ENCODE measurements around the gene PHYHIPL.
"Not testable (repeated sequence)": the region's sequence is repeated elsewhere in the genome, so short reads cannot be mapped to it uniquely, and the experiment has no call there.

Gene PHYHIPL

DNA sequence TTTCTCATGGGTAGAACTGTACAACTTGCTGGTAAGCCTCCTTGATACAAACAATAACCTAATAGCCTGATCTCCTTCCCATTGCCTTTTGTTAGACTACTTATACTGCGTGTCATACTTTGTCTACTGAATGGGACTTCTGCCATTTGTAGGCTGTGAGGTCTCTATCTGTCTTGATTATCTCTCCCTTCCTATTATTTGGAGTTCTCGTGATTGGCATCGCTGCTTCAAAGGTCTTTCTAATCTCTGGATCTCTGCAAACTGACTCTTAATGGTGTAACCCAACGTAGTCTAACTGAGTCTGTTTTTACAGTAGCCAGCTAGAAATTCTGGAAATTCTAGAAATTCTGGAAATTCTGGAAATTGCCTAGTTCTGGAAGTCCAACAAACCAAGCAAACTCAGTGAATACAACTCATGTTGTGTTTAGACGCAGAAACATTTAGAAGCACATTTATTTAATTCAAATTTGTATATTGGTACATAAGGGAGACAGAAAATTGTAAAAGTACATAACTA lies 29.8 kb downstream of the PHYHIPL start:
- no peak for DNase-seq (ENCODE audit: low spot score)

DNA sequence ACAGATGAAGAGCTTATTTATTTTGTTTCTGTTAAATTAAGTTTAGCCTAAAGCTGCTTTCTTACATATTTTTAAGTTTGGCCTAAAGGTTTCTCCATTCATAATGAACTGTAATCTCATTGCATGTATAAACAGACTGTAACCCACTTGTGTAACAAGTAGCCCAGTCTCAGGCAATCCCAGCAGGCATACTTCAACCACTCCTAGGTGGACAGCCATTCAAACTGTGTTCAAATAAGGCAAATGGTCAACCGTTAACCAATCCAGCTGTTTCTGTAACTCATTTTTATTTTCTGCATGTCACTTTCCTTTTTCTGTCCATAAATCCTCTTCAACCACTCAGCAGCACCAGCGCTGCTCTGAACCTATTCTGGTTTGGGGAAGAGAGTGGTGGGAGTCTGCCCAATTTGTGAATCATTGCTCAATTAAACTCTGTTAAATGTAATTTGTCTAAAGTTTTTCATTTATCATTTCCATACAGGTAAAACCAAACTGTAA lies 35.9 kb downstream of the PHYHIPL start:
- DNase-seq (ENCODE audit: low spot score), result no peak

DNA sequence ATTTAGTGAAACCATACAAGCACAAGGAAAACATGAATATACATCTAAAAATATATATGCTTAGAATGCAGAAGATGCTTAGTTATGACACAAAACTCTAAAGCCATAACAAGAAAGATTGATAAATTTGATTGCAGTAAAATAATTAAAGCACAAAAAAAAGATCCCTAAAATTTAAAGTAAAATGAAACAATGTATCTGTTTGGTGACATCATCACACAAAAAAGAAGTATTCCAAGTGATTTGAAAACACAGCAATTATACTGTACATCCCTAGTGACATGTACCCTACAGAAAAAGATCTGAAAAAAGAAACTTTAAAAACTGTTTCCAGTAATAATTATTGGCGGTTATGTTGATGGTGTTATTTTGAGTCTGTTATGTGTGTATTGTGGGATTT lies 37.7 kb downstream of the PHYHIPL start:
- no peak for DNase-seq (ENCODE audit: low spot score)

DNA sequence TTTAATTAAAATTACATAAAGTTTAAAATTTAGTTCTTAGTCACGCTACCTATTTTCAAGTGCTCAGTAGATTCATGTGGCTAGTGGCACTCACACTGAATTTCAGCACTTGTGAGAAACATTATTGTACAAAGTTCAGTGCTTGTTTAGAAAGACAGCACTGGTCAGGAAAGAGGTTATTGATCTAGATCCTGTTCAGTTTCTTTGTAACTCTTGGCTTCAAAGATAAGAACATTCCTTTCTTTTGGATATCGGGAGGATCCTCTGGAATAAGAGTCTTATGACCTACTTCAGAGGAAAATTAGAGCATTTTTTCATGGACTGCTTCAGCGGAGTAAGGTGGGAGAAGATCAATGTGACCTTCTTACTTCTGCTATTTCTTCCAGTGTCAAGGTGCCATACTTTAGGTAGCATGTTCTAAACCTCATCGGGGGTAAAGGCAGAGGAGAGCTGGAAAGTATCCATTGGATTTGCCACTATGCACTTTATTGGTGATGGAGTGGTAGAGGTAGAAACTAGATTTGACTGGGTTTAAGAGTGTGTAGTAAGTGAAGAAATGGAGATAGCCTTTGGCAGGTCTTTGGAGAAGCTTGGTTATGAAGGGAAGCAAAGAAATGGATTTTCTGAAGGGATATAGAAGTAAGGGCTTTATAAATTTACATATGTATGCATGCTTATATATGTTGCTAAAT lies 39.9 kb downstream of the PHYHIPL start:
- no peak for DNase-seq (ENCODE audit: low spot score)

DNA sequence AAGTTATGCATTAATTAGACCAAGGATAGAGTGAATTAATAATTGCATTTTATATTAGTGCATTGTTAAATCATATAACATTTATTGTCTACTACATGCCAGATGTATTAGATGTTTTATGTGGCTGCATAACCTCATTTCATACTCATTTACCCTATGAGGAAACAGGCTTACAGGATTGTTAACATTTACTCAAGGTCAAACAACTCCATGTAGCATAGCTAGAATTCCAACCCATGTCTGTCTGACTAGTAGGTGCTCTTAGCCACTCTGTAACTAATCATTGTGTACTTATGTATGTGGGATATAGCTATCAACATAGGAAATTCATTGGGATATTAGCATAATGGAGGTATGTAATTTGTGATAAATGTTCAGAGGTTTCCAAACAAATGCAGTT lies 46.3 kb downstream of the PHYHIPL start:
- no peak for DNase-seq (ENCODE audit: low spot score)

DNA sequence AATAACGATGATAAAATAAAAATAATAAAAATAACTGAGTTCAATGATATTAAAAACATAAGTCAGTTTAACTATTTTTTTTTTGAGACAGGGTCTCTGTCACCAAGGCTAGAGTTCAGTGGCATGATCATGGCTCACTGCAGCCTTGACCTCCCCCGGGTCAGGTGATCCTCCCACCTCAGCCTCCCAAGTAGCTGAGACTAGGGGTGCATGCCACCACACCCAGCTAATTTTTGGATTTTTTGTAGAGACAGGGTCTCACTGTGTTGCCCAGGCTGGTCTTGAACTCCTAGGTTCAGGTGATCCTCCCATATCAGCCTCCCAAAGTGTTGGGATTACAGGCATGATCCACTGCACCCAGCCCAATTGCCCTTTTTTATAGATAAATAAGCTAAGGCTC lies 47.2 kb downstream of the PHYHIPL start:
- not testable (repeated sequence) for DNase-seq (ENCODE audit: low spot score)

DNA sequence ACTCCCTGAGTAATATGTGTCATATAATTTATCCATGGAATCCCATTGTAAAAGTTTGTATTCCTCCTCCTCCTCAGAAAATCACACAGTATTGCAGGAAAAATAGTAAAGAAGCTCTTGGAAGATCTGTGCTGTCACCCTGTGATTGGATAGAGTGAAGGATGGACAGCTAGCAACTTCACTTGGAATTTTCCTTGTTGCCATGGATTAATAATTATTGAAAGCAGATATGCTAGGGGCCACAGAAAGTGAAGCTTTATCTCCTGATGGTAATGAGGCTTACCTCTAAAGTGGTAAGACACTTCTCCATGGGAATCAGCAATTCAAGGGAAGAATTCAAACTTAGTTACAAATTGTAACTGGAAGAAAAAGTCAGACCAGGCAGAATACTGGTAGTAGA lies 48.8 kb downstream of the PHYHIPL start:
- no peak for DNase-seq (ENCODE audit: low spot score)

DNA sequence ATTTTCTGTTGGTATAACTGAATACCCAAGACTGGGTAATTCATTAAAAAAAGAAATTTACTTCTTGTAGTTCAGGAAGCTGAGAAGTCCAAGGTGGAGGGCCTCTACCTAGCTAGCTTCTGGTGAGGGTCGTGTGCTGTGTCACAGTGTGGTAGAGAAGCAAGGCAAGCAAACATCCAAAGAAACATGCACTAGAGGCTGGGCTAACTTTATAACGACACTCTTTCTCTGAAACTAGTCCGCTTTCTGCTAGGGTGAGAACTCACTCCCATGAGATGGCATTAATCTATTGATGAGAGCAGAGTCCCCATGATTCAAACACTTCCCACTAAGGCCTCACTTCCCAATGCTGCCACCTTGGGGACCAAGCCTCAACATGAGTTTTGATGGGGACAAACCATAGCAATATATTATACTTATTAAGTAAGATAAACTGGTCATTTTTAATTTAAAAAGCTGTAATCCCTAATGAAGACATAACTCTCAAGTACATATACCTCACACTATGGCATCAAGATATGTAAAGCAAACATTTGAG lies 50.8 kb downstream of the PHYHIPL start:
- no peak for DNase-seq (ENCODE audit: low spot score)

DNA sequence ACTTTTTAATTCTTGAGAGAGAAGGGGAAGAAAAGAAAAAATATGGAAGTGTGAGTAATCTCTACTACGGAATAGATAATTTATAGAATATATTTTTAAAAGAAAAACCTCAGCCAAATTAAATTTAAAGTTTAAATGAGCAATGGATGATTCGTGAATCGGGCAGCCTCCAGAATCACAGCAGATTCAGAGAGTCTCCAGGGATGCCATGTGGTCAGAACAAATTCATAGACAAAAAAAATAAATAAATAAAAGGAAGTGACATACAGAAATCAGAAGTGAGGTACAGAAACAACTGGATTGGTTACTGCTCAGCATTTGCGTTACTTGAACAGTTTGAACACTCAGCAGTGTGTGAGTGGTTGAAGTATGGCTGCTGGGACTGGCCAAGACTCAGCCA lies 53.0 kb downstream of the PHYHIPL start:
- DNase-seq (ENCODE audit: low spot score), result no peak

DNA sequence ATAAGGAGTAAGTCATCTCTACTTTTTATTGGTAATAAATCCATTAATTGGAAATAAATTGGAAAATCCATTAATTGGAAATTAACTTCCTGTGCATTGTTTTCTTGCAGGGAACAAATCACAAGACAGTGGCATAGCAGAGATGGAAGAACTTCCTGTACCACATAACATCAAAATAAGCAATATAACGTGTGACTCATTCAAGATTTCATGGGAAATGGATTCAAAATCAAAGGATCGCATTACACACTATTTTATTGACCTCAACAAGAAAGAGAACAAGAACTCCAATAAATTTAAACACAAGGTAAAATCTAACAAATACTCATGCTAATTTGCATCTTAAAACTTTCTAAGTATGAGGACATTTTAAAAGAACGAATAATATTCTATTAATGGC lies 57.8 kb downstream of the PHYHIPL start:
- DNase-seq (ENCODE audit: low spot score), result no peak

DNA sequence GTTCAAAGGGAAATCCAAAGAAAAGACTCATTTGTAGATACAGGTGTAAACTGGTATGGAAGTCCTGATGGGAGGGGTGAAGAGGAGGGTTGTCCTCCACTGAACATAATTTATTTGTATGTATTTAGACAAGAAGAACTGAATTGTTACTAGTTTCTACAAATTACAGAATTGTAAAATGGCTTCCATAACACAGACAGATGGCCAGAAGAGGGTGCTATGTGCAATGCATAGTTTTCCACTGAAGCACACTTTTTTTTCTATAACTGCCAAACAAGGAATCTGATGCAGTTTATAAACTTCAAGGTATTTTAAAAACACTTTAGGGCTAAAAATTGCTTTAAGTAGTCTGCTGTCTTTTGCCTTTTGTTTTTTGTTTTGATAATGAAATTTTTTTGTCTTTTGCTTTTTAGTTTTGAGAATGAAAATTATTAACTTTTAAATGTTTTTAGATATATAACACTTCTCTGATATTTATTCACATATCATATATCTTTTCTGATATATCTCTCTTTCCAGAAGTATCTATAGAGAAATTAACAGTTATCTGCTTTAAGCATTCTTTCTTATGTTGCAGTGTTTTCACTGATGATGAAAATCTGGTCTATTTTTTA lies 58.5 kb downstream of the PHYHIPL start:
- no peak for DNase-seq (ENCODE audit: low spot score)

DNA sequence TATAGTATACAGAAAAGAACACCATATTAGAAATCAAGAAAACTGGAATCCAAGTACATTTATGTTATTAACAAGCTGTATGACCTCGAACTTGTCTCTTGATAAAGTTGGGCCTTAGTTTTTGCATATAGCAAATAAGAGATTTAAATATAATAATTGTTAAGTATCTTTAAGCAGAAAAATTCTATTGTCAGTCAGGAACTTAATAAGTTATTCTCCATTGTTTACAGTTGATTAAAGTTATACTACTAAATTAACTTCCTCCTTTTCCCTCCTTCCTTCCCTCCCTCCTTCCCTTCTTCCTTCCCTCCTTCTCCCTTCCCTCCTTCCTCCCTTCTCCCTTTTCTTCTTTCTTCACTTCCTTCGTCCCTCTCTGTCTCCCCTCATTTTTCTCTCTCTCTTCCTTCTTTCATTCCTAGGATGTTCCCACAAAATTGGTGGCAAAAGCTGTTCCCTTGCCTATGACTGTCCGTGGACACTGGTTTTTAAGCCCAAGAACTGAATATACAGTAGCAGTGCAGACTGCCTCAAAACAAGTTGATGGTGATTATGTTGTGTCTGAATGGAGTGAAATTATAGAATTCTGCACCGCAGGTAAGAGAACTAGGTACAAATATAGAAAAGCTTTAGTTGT lies 59.7 kb downstream of the PHYHIPL start:
- no peak for DNase-seq (ENCODE audit: low spot score)

DNA sequence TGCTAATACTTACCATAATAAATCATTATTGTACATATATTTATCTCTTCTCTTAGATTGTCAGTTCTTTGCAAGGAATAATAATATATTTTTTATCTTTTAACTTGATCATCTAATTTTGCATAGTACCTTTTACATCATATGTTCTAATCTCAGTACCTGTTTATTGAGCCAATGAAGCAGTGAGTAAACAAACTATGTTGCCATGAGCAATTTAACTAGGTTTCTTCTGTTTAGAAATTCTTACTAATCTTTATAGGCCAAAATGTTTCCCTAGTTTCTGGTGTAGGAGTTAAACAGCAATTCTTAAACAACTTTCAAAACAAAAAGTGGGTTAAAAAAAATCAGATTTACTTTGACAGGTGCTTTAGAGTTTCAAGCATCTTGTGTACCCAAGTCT lies 61.3 kb downstream of the PHYHIPL start:
- DNase-seq (ENCODE audit: low spot score), result no peak

DNA sequence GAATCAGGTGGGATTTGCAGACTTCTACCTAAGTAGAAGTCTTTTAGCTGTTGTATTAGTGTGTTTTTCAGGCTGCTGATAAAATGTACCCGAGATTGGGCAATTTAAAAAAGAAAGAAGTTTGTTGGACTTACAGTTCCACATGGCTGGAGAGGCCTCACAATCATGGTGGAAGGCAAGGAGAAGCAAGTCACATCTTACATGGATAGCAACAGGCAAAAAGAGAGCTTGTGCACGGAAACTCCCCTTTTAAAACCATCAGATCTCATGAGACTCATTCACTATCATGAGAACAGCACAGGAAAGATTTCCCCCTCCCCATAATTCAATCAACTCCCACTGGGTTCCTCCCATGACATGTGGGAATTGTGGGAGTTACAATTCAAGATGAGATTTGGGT lies 62.7 kb downstream of the PHYHIPL start:
- DNase-seq (ENCODE audit: low spot score), result not testable (repeated sequence)

DNA sequence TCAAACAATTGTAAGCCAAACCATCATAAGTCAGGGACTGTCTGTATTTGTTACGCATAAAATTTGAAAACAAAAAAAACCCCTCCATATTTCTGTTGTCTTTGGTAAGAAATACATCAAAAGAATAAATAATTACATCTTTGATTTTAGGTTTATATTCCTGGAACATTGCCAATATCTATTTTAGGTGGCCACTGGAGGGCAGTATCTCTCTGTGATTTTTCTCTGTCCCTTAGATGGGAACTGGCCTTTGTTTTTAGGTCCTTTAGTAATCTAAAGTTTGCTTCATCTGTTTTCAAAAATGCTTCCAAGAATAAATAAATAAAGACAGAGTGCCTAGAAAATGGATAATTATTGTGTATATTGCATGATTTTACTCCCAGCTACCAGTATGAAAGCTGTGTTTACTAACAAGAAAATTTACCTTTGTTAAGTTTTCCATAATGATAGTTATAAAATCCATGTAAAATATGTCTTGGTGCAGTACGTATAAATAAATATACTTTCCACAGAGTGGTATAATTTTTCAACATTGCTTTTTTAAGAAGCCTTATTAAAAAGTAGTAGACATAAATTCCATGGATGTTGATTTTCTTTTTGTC lies 64.2 kb downstream of the PHYHIPL start:
- no peak for DNase-seq (ENCODE audit: low spot score)

DNA sequence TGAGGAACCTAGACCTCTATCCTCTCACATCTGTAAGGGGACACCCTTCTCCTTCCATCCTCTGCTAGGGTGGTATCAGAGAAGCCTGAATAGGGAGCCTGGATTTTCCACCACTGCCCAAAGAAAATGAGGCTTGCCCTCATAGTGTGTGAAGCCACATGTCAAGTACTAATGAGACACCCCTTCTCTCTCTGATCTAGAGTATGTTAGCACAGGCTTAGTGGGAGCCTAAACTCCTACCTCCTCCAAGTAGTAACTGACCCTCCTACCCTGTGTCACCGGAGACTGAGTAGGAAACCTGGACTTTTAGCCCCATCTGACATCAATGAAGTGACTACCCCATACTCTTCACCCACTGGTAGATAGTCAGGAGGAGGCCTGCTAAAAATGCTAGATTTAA lies 65.6 kb downstream of the PHYHIPL start:
- DNase-seq (ENCODE audit: low spot score), result no peak

DNA sequence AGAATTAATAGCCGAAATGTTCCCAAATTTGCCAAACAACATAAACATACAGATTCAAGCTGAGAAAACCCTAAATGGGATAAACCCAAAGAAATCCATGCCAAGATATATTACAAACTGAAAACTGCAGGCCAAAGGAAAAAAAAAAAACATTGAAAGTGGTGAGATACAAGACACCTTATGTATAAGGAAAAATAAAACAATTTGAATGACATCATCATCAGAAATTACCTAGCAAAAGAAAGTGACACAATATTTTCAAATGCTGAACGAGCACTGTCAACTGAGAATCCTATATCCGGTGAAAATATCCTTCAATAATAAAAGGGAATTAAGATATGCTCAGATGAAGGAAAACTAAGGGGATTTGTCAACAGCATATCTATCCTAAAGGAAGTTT lies 66.5 kb downstream of the PHYHIPL start:
- no peak for DNase-seq (ENCODE audit: low spot score)

DNA sequence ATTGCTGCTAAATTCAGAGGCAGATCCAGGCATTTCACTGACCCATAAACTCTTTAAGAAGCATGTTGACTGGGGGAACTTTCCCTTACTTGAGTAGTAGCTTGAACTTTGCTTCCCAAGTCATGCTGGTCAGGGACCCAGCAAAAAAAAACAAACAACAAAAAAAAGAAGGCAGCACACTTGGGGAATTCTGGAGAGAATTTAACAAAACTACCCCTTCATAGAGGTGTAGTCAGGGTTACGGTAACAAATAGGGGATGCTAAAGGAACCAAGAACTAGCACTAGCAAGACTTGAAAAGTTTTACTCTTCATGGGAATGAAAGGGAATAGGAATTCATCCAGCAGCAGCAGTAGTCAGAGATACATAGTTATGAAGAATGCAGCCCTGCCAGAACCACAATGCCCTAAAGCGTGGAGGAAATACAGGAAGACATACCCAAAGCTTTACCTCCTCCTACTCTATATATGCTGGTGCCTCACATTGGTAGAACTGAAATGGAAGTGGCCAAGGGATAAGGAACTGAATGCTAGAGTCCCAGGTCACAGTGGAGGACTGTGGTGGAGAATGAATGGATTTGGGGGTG lies 67.3 kb downstream of the PHYHIPL start:
- DNase-seq (ENCODE audit: low spot score), result no peak

DNA sequence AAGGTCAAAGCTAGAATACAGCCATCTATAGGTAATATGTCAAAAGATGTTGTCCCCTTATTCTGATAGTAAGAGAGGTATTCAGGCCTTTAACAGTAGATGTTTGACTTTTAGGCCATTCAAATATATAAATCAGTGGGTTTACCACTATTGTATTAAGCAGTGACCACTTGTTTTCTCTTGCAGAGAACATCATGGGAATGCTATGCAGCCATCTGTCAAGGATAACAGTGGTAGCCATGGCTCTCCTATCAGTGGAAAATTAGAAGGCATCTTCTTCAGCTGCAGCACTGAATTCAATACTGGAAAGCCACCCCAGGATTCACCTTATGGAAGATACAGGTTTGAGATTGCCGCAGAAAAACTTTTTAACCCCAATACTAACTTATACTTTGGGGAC lies 68.4 kb downstream of the PHYHIPL start:
- DNase-seq (ENCODE audit: low spot score), result no peak

DNA sequence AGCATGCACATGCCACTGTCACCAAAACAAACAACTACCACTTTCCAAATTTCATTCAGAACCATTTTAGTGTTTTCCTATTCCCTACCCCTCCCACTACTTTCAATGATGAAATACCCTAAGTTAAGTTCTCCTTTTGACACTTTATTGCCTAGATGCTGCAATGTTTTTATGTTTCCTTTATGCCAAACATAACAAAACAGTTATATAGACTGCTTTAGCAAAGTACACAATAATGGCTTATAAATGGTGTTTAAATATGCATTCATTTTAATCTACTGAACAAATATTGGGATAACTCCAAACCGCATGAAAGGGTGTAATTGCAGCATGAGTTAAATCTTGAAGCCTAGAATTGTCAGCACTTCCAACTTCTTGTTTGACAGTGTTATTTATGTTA lies 69.2 kb downstream of the PHYHIPL start:
- no peak for DNase-seq (ENCODE audit: low spot score)

DNA sequence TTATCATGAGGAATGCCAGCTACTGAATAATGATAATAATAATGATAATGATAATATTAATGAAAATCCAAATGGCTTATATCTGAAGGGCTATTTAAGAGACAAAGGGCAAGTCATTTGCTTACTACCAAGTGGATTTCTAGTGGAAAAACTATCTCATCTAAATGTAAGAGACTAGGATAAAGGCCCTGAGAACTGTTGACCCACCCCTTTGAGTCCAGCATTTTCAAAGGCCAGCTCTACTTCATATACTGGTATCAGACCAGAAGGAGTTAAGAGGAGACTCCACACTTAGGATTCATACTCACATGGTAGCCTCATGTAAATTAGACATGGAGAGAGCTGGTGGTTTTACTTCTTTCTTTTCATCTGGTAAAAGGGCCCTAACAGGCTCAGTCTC lies 76.0 kb downstream of the PHYHIPL start:
- DNase-seq (ENCODE audit: low spot score), result no peak

DNA sequence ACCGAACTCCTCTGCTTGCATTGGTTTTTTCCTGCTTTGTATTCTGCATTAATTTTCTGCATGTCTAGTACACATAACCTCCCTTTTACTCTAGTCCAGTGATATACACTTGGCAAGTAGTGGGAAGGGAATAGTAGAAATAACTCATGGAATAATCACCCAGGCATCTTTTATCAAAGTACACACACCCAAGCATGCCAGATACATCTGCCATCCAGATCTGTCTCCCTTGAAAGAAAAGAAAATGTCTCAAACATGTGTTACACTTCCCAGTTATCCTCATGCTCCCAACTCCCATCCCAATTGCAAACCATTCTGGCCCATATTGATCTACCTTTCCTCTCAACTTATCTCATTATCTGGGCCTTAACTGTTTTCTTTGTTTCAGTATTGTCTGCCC lies 79.0 kb downstream of the PHYHIPL start:
- no peak for DNase-seq (ENCODE audit: low spot score)
